Progenitor cell of endocrine pancreas (in vitro differentiated cells): ENCODE measurements around the gene SLC38A8. TPM values are rescaled to one million over a fixed set of nuclear protein-coding genes. Genes with fewer than 3 reads are reported as not detected.
A peak's percentile ranks its signal among the peaks of the same experiment; 100 is the strongest.

Experiments
- DNase-seq: peaks from one replicate; pipeline ENCODE4 v3.0.0; 2021; ENCODE audit warnings: low spot score; ENCODE audit not compliant: unreplicated experiment
- H3K27ac Mint-ChIP-seq: 2 replicates; pipeline ENCODE4 v1.8.0; 2021; ENCODE audit warnings: mild to moderate bottlenecking, moderate library complexity, mixed read lengths
- H3K27me3 Mint-ChIP-seq: 2 replicates; pipeline ENCODE4 v1.8.0; 2021; ENCODE audit warnings: mixed read lengths
- H3K36me3 Mint-ChIP-seq: 2 replicates; pipeline ENCODE4 v1.8.0; 2022; ENCODE audit warnings: mixed read lengths; ENCODE audit not compliant: insufficient read depth
- H3K4me1 Mint-ChIP-seq: 2 replicates; pipeline ENCODE4 v1.8.0; 2021; ENCODE audit warnings: low read depth, mixed read lengths
- H3K4me3 Mint-ChIP-seq: 2 replicates; pipeline ENCODE4 v1.8.0; 2021; ENCODE audit warnings: low read depth, mild to moderate bottlenecking, moderate library complexity, mixed read lengths
- H3K9me3 Mint-ChIP-seq: 2 replicates; pipeline ENCODE4 v1.8.0; 2021; ENCODE audit warnings: low read depth, mixed read lengths
- total RNA-seq: library from RNA; stranded (reverse); gene quantifications from 2 replicates; pipeline ENCODE4 v1.2.1, GENCODE V29; 2021
- TF ChIP-seq, protein P1 (sequence below): fragments of 200-600 bp; sonication (generic); IDR thresholded peaks from one replicate; pipeline ENCODE4 v1.5.0; 2021; ENCODE audit warnings: antibody characterized with exemption, mild to moderate bottlenecking; ENCODE audit not compliant: unreplicated experiment

Gene SLC38A8
- total RNA-seq, 1 donor from 2014 or later, result 0.24 TPM

- H3K4me3 Mint-ChIP-seq, result no peak overlapping the region
- H3K9me3 Mint-ChIP-seq, result no peaks in the 10 kb centered on the region
- no peak overlapping the region for H3K27ac Mint-ChIP-seq
- H3K27me3 Mint-ChIP-seq, result peaks cover 16% of the 10 kb centered on the region
- TF ChIP-seq, protein P1, sequence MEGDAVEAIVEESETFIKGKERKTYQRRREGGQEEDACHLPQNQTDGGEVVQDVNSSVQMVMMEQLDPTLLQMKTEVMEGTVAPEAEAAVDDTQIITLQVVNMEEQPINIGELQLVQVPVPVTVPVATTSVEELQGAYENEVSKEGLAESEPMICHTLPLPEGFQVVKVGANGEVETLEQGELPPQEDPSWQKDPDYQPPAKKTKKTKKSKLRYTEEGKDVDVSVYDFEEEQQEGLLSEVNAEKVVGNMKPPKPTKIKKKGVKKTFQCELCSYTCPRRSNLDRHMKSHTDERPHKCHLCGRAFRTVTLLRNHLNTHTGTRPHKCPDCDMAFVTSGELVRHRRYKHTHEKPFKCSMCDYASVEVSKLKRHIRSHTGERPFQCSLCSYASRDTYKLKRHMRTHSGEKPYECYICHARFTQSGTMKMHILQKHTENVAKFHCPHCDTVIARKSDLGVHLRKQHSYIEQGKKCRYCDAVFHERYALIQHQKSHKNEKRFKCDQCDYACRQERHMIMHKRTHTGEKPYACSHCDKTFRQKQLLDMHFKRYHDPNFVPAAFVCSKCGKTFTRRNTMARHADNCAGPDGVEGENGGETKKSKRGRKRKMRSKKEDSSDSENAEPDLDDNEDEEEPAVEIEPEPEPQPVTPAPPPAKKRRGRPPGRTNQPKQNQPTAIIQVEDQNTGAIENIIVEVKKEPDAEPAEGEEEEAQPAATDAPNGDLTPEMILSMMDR, result no peak
- no peaks in the 10 kb centered on the region for H3K4me1 Mint-ChIP-seq
- no peaks in the 10 kb centered on the region for H3K36me3 Mint-ChIP-seq
- no peak for DNase-seq
Measured at GRCh38 chr16:83971165-83972130, 71.1 kb downstream of the SLC38A8 start.

DNA sequence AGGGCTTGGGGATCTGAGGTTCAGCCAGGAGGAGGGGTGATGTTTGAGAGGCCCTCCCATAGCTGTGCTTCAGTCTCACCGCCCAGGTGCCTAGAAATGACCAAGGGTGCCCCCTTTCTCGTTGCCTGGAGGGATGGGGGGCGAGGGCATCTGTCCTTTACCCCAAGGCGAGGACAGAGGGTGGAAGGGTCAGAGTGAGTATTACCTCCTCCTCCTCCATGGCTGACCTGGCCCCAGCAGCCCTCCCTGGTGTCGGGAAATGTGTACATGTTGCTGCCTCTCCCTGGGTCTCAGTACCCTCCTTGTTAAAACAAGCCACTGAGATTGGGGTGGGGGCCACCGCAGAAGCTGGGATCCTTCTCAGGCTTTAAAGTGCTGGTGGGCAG, 72.2 kb downstream of the SLC38A8 start:
- peak overlapping the region; percentile 29 for H3K4me3 Mint-ChIP-seq

GRCh38 chr16:83969771-83970429, 72.7 kb downstream of the SLC38A8 start:
- H3K27ac Mint-ChIP-seq, result no peak overlapping the region
- no peak for DNase-seq
- no peaks in the 10 kb centered on the region for H3K36me3 Mint-ChIP-seq
- no peaks in the 10 kb centered on the region for H3K4me1 Mint-ChIP-seq
- H3K27me3 Mint-ChIP-seq, result peaks cover 15% of the 10 kb centered on the region
- no peaks in the 10 kb centered on the region for H3K9me3 Mint-ChIP-seq
- TF ChIP-seq, protein P1, result no peak
- H3K4me3 Mint-ChIP-seq, result peak overlapping the region; percentile 46

More for the DNA sequence above, 72.2 kb downstream of the SLC38A8 start:
- H3K9me3 Mint-ChIP-seq, result no peaks in the 10 kb centered on the region
- TF ChIP-seq, protein P1, result no peak
- DNase-seq, result no peak
- no peak overlapping the region for H3K27ac Mint-ChIP-seq
- peaks cover 15% of the 10 kb centered on the region for H3K27me3 Mint-ChIP-seq
- no peaks in the 10 kb centered on the region for H3K4me1 Mint-ChIP-seq
- no peaks in the 10 kb centered on the region for H3K36me3 Mint-ChIP-seq

- Mint-ChIP-seq H3K27me3 (peaks cover 10% of the 10 kb centered on the region), H3K27ac (no peak overlapping the region), H3K4me1 (no peaks in the 10 kb centered on the region), H3K4me3 (peak overlapping the region; percentile 65), H3K36me3 (no peaks in the 10 kb centered on the region), H3K9me3 (no peaks in the 10 kb centered on the region)
- DNase-seq, result no peak
- TF ChIP-seq, protein P1, result no peak
Measured at GRCh38 chr16:83968891-83969649, 73.5 kb downstream of the SLC38A8 start.
